H7 (cell line): ENCODE results near the gene MMD. TPM values are rescaled to one million over a fixed set of nuclear protein-coding genes. Genes with fewer than 3 reads are reported as not detected.
"Not testable (repeated sequence)": the region's sequence is repeated elsewhere in the genome, so short reads cannot be mapped to it uniquely, and the experiment has no call there.

ENCODE experiments used
- DNase-seq: peaks from one replicate; pipeline ENCODE4 v3.0.0; 2012
- H3K27me3 ChIP-seq: 2 replicates; pipeline ENCODE4 v1.6.0; 2011; ENCODE audit warnings: mild to moderate bottlenecking, low read length; ENCODE audit not compliant: control insufficient read depth, insufficient read depth
- H3K36me3 ChIP-seq: replicated peaks from 2 replicates; pipeline ENCODE4 v1.5.1; 2011; ENCODE audit warnings: low read length; ENCODE audit not compliant: control insufficient read depth, insufficient read depth
- H3K4me3 ChIP-seq: 2 replicates; pipeline ENCODE4 v1.5.1; 2011; ENCODE audit warnings: low read depth, mild to moderate bottlenecking, control low read depth, low read length, moderate library complexity; ENCODE audit not compliant: insufficient read depth
- total RNA-seq: library from RNA; depleted of rRNA; stranded (reverse); fragments of >200 nt; shearing (Covaris generic); gene quantifications from 2 replicates; pipeline ENCODE4 v1.2.3, GENCODE V29; 2014; rRNA removed

Gene MMD
- 57.0 and 74.7 TPM in 2 replicates for total RNA-seq

GRCh38 chr17:55421179-55421934 lies at the start of gene MMD:
MMD (minus strand) TSS chr17:55421835; CDS start chr17:55421695, 140 bp downstream.
- peak; percentile 82 for DNase-seq
- Histone ChIP-seq H3K36me3 (no peaks in the 10 kb centered on the region), H3K4me3 (peak within 1 kb of the TSS; percentile 93), H3K27me3 (no peaks in the 10 kb centered on the region)

- Histone ChIP-seq H3K4me3 (no peak overlapping the region), H3K36me3 (no peaks in the 10 kb centered on the region), H3K27me3 (no peaks in the 10 kb centered on the region)
- DNase-seq: peak; percentile 40
These were observed 45.0 kb upstream of the MMD start for GRCh38 chr17:55466671-55467070.

GRCh38 chr17:55465771-55466170 lies 44.1 kb upstream of the MMD start:
- H3K36me3 ChIP-seq, H3K4me3 ChIP-seq, DNase-seq, H3K27me3 ChIP-seq: not testable (repeated sequence)

GRCh38 chr17:55463600-55463999 lies 42.0 kb upstream of the MMD start:
- no peak for DNase-seq
- H3K27me3 ChIP-seq: no peaks in the 10 kb centered on the region
- H3K4me3 ChIP-seq: no peak overlapping the region
- no peaks in the 10 kb centered on the region for H3K36me3 ChIP-seq

- no peak for DNase-seq
- no peaks in the 10 kb centered on the region for H3K27me3 ChIP-seq
- no peak overlapping the region for H3K4me3 ChIP-seq
- no peaks in the 10 kb centered on the region for H3K36me3 ChIP-seq
These were observed 41.1 kb upstream of the MMD start for GRCh38 chr17:55462711-55463110.

GRCh38 chr17:55462234-55462633 lies 40.6 kb upstream of the MMD start:
- no peaks in the 10 kb centered on the region for H3K36me3 ChIP-seq
- H3K4me3 ChIP-seq: no peak overlapping the region
- H3K27me3 ChIP-seq: no peaks in the 10 kb centered on the region
- DNase-seq: no peak

- Histone ChIP-seq H3K4me3 (no peak overlapping the region), H3K36me3 (no peaks in the 10 kb centered on the region), H3K27me3 (no peaks in the 10 kb centered on the region)
- DNase-seq: no peak
These were observed 37.3 kb upstream of the MMD start for GRCh38 chr17:55458978-55459377.

GRCh38 chr17:55458287-55458900 lies 36.8 kb upstream of the MMD start:
- DNase-seq: no peak
- no peaks in the 10 kb centered on the region for H3K36me3 ChIP-seq
- no peaks in the 10 kb centered on the region for H3K27me3 ChIP-seq
- no peak overlapping the region for H3K4me3 ChIP-seq

GRCh38 chr17:55456307-55457240 lies 34.9 kb upstream of the MMD start:
- no peaks in the 10 kb centered on the region for H3K36me3 ChIP-seq
- H3K4me3 ChIP-seq: no peak overlapping the region
- no peaks in the 10 kb centered on the region for H3K27me3 ChIP-seq
- no peak for DNase-seq

- no peaks in the 10 kb centered on the region for H3K27me3 ChIP-seq
- no peak overlapping the region for H3K4me3 ChIP-seq
- no peaks in the 10 kb centered on the region for H3K36me3 ChIP-seq
- DNase-seq: no peak
These were observed 33.4 kb upstream of the MMD start for GRCh38 chr17:55454906-55455474.

- DNase-seq: no peak
These were observed 32.4 kb upstream of the MMD start for GRCh38 chr17:55453839-55454557.

GRCh38 chr17:55452139-55452790 lies 30.6 kb upstream of the MMD start:
- Histone ChIP-seq H3K27me3 (no peaks in the 10 kb centered on the region), H3K4me3 (no peak overlapping the region), H3K36me3 (no peaks in the 10 kb centered on the region)
- no peak for DNase-seq

More at GRCh38 chr17:55453839-55454557, 32.4 kb upstream of the MMD start:
- H3K27me3 ChIP-seq: no peaks in the 10 kb centered on the region
- no peaks in the 10 kb centered on the region for H3K36me3 ChIP-seq
- H3K4me3 ChIP-seq: no peak overlapping the region

GRCh38 chr17:55451758-55452138 lies 30.1 kb upstream of the MMD start:
- Histone ChIP-seq H3K27me3 (no peaks in the 10 kb centered on the region), H3K4me3 (no peak overlapping the region), H3K36me3 (no peaks in the 10 kb centered on the region)
- no peak for DNase-seq
